Progenitor cell of endocrine pancreas (in vitro differentiated cells): ENCODE measurements around the gene AP2B1. TPM values are rescaled to one million over a fixed set of nuclear protein-coding genes. Genes with fewer than 3 reads are reported as not detected.

Experiments
- DNase-seq: peaks from one replicate; pipeline ENCODE4 v3.0.0; 2021; ENCODE audit warnings: low spot score; ENCODE audit not compliant: unreplicated experiment
- H3K27ac Mint-ChIP-seq: 2 replicates; pipeline ENCODE4 v1.8.0; 2021; ENCODE audit warnings: mild to moderate bottlenecking, moderate library complexity, mixed read lengths
- H3K27me3 Mint-ChIP-seq: 2 replicates; pipeline ENCODE4 v1.8.0; 2021; ENCODE audit warnings: mixed read lengths
- H3K36me3 Mint-ChIP-seq: 2 replicates; pipeline ENCODE4 v1.8.0; 2022; ENCODE audit warnings: mixed read lengths; ENCODE audit not compliant: insufficient read depth
- H3K4me1 Mint-ChIP-seq: 2 replicates; pipeline ENCODE4 v1.8.0; 2021; ENCODE audit warnings: low read depth, mixed read lengths
- H3K4me3 Mint-ChIP-seq: 2 replicates; pipeline ENCODE4 v1.8.0; 2021; ENCODE audit warnings: low read depth, mild to moderate bottlenecking, moderate library complexity, mixed read lengths
- H3K9me3 Mint-ChIP-seq: 2 replicates; pipeline ENCODE4 v1.8.0; 2021; ENCODE audit warnings: low read depth, mixed read lengths
- CTCF ChIP-seq: fragments of 200-600 bp; sonication (generic); IDR thresholded peaks from one replicate; pipeline ENCODE4 v1.5.0; 2021; ENCODE audit warnings: antibody characterized with exemption, mild to moderate bottlenecking; ENCODE audit not compliant: unreplicated experiment
- total RNA-seq: library from RNA; stranded (reverse); gene quantifications from 2 replicates; pipeline ENCODE4 v1.2.1, GENCODE V29; 2021

Gene AP2B1
- total RNA-seq, 1 donor from 2014 or later = 194 TPM

GRCh38 chr17:35710950-35711349, 123.8 kb downstream of the AP2B1 start:
- H3K27ac Mint-ChIP-seq = peak overlapping the region; percentile 24
- TF ChIP-seq CTCF = no peak
- H3K4me1 Mint-ChIP-seq = peaks cover 4% of the 10 kb centered on the region
- no peaks in the 10 kb centered on the region for H3K9me3 Mint-ChIP-seq
- H3K4me3 Mint-ChIP-seq = no peak overlapping the region
- peaks cover 8% of the 10 kb centered on the region for H3K36me3 Mint-ChIP-seq
- no peak for DNase-seq
- no peaks in the 10 kb centered on the region for H3K27me3 Mint-ChIP-seq

- TF ChIP-seq CTCF = no peak
- Mint-ChIP-seq H3K4me3 (no peak overlapping the region), H3K4me1 (peaks cover 4% of the 10 kb centered on the region), H3K9me3 (no peaks in the 10 kb centered on the region), H3K27ac (no peak overlapping the region), H3K27me3 (no peaks in the 10 kb centered on the region), H3K36me3 (peaks cover 15% of the 10 kb centered on the region)
- no peak for DNase-seq
These were observed 126.1 kb downstream of the AP2B1 start for GRCh38 chr17:35713069-35713728.

- H3K27me3 Mint-ChIP-seq = no peaks in the 10 kb centered on the region
- no peak for TF ChIP-seq CTCF
- DNase-seq = no peak
- H3K4me1 Mint-ChIP-seq = peaks cover 4% of the 10 kb centered on the region
- H3K9me3 Mint-ChIP-seq = no peaks in the 10 kb centered on the region
- no peak overlapping the region for H3K4me3 Mint-ChIP-seq
- no peak overlapping the region for H3K27ac Mint-ChIP-seq
- peaks cover 14% of the 10 kb centered on the region for H3K36me3 Mint-ChIP-seq
These were observed 127.9 kb downstream of the AP2B1 start for GRCh38 chr17:35714988-35715387.

- Mint-ChIP-seq H3K27ac (no peak overlapping the region), H3K27me3 (no peaks in the 10 kb centered on the region), H3K4me3 (no peak overlapping the region), H3K4me1 (peaks cover 4% of the 10 kb centered on the region), H3K36me3 (peaks cover 12% of the 10 kb centered on the region), H3K9me3 (no peaks in the 10 kb centered on the region)
- no peak for DNase-seq
- no peak for TF ChIP-seq CTCF
These were observed 128.3 kb downstream of the AP2B1 start for GRCh38 chr17:35715416-35715815.

GRCh38 chr17:35716173-35716572, 129.1 kb downstream of the AP2B1 start:
- no peak for DNase-seq
- Mint-ChIP-seq H3K4me1 (peaks cover 4% of the 10 kb centered on the region), H3K27me3 (no peaks in the 10 kb centered on the region), H3K27ac (no peak overlapping the region), H3K9me3 (no peaks in the 10 kb centered on the region), H3K36me3 (peaks cover 10% of the 10 kb centered on the region), H3K4me3 (no peak overlapping the region)
- no peak for TF ChIP-seq CTCF
